PC-9 (cell line): Measurements from ENCODE around the gene B3GNT2. TPM values are rescaled to one million over a fixed set of nuclear protein-coding genes. Genes with fewer than 3 reads are reported as not detected.

ENCODE experiments used
- BruUV-seq: library from RNA; stranded (reverse); fragments of 400-500 nt; replicated peaks from 2 replicates; lab custom pipeline; 2021; lab: Mats Ljungman, UMichigan
- CTCF ChIA-PET: fragments of 300-600 bp; sonication (Branson Sonifier 250); formaldehyde crosslinking; loops from one replicate; lab custom pipeline; 2022; ENCODE audit warnings: antibody characterized with exemption; lab: Charles Lee
- POLR2A ChIA-PET: fragments of 300-600 bp; sonication (Branson Sonifier 250); formaldehyde crosslinking; loops from one replicate; lab custom pipeline; 2022; ENCODE audit warnings: antibody characterized with exemption; ENCODE audit not compliant: unreplicated experiment; lab: Charles Lee
- DNase-seq, 2 experiments: peaks; one replicate each; pipeline versions ENCODE4 v3.0.0 to v3.0.0-alpha.2; 2015 to 2022; ENCODE audit warnings: mixed read lengths in 1 of 2
- H2AFZ ChIP-seq: fragments of 200-600 bp; sonication (generic); 2 replicates; pipeline ENCODE4 v1.8.1; 2017; ENCODE audit warnings: antibody characterized with exemption
- H3F3A ChIP-seq: fragments of 200-600 bp; sonication (generic); 2 replicates; pipeline ENCODE4 v1.8.1; 2017; ENCODE audit warnings: antibody characterized with exemption, mild to moderate bottlenecking, low read depth; ENCODE audit not compliant: insufficient read depth
- H3K27ac ChIP-seq: fragments of 200-600 bp; sonication (generic); 2 replicates; pipeline ENCODE4 v1.6.1; 2016; ENCODE audit warnings: mixed run types
- H3K27me3 ChIP-seq: fragments of 200-600 bp; sonication (generic); 2 replicates; pipeline ENCODE4 v1.6.1; 2016; ENCODE audit warnings: low read depth, mixed run types; ENCODE audit not compliant: insufficient read depth
- H3K36me3 ChIP-seq: fragments of 200-600 bp; sonication (generic); 2 replicates; pipeline ENCODE4 v1.6.1; 2016; ENCODE audit warnings: low read depth, mixed run types
- H3K4me1 ChIP-seq: fragments of 200-600 bp; sonication (generic); replicated peaks from 2 replicates; pipeline ENCODE4 v1.6.1; 2016; ENCODE audit warnings: mixed run types; ENCODE audit not compliant: insufficient read depth
- H3K4me2 ChIP-seq: fragments of 200-600 bp; sonication (generic); 2 replicates; pipeline ENCODE4 v1.6.1; 2017; ENCODE audit warnings: mixed run types
- H3K4me3 ChIP-seq: fragments of 200-600 bp; sonication (generic); 2 replicates; pipeline ENCODE4 v1.6.1; 2016; ENCODE audit warnings: mixed run types
- H3K79me2 ChIP-seq: fragments of 200-600 bp; sonication (generic); 2 replicates; pipeline ENCODE4 v1.6.1; 2017; ENCODE audit warnings: low read depth, mixed run types
- H3K9me2 ChIP-seq: fragments of 200-600 bp; sonication (generic); 2 replicates; pipeline ENCODE4 v1.8.1; 2017; ENCODE audit warnings: mild to moderate bottlenecking; ENCODE audit not compliant: insufficient read depth
- H3K9me3 ChIP-seq: fragments of 200-600 bp; sonication (generic); 2 replicates; pipeline ENCODE4 v1.8.1; 2016; ENCODE audit warnings: low read depth; ENCODE audit not compliant: insufficient read depth
- H4K20me1 ChIP-seq: fragments of 200-600 bp; sonication (generic); 2 replicates; pipeline ENCODE4 v1.8.1; 2017; ENCODE audit not compliant: insufficient read depth
- CTCF ChIP-seq: fragments of 200-600 bp; sonication (generic); conservative IDR thresholded peaks from 2 replicates; pipeline ENCODE4 v1.6.1; 2017; ENCODE audit warnings: mixed run types, antibody characterized with exemption, mild to moderate bottlenecking, moderate library complexity
- EZH2 ChIP-seq: fragments of 200-600 bp; sonication (generic); IDR thresholded peaks from 2 replicates; pipeline ENCODE4 v1.8.0; 2017; ENCODE audit warnings: antibody characterized with exemption, low read depth
- intact Hi-C: fragments of 100-400 bp; cut with micrococcal nuclease; formaldehyde crosslinking; loops from one replicate; pipeline ENCODE4 v1.10.0; 2022; ENCODE audit not compliant: unreplicated experiment
- total RNA-seq: library from RNA; stranded (reverse); gene quantifications from 2 replicates; pipeline ENCODE4 v1.2.3, GENCODE V29; 2021

The B3GNT2 gene
- total RNA-seq, 1 experiment from 2014 or later: 30.8 TPM

DNA sequence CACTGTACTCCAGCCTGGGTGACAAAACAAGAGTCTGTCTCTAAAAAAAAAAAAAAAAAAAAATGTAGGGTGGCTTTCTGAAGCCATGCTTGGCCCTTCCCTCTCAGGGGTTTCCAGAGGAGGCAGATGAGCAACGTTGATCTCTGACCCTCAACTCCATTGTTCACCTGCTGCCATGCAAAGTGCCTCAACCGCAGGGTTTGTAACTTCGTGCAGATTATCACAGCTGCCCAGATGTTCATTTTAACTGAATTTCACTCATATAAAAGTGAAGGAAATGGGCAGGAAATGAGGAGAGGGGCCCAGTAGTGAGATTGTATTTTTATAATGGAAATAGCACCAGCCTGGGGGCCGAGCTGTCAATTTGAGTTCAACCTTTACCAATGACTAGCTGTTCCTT, 14.9 kb upstream of the B3GNT2 start:
- Histone ChIP-seq H3K9me2 (no peaks in the 10 kb centered on the region), H3K79me2 (no peaks in the 10 kb centered on the region), H3K27me3 (no peaks in the 10 kb centered on the region), H3K4me3 (no peak overlapping the region), H3K36me3 (no peaks in the 10 kb centered on the region), H2AFZ (no peak overlapping the region), H3F3A (no peaks in the 10 kb centered on the region), H3K27ac (no peak overlapping the region), H3K4me2 (no peak overlapping the region), H3K9me3 (no peaks in the 10 kb centered on the region), H3K4me1 (no peaks in the 10 kb centered on the region), H4K20me1 (no peaks in the 10 kb centered on the region)
- CTCF ChIA-PET: no interaction called here
- no TSS peak for BruUV-seq
- POLR2A ChIA-PET: no interaction called here
- intact Hi-C loops: no loop called here
- TF ChIP-seq EZH2 (no peak), CTCF (no peak)
- no peak for DNase-seq

DNA sequence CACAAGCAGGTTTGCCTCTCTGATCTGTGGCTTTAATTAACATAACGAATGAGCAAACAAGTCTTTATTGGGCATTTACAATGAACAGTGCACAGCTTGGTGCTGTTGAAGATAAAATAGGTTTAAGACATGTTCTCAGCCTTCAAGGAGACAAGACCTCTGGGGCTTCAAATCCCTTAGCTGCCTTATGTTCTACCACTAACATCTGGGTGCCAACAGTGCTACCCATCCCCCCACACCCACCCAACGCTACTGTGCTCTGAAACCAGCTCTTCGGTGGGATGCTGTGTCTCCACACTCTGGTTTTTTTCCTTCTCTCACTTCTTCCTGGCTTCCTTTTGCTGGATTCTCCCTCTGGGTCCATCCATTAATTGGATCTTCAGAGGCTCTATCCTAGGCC, 14.1 kb upstream of the B3GNT2 start:
- no peaks in the 10 kb centered on the region for H3K79me2 ChIP-seq
- H3K9me3 ChIP-seq: no peaks in the 10 kb centered on the region
- TF ChIP-seq EZH2: no peak
- no peak for TF ChIP-seq CTCF
- no peaks in the 10 kb centered on the region for H3F3A ChIP-seq
- H3K4me3 ChIP-seq: no peak overlapping the region
- no peaks in the 10 kb centered on the region for H3K27me3 ChIP-seq
- intact Hi-C loops: no loop called here
- no peak overlapping the region for H3K27ac ChIP-seq
- ChIA-PET POLR2A (no interaction called here), CTCF (no interaction called here)
- no peaks in the 10 kb centered on the region for H4K20me1 ChIP-seq
- H3K36me3 ChIP-seq: no peaks in the 10 kb centered on the region
- DNase-seq: no peak
- no peaks in the 10 kb centered on the region for H3K4me1 ChIP-seq
- BruUV-seq: no TSS peak
- no peak overlapping the region for H2AFZ ChIP-seq
- H3K9me2 ChIP-seq: no peaks in the 10 kb centered on the region
- H3K4me2 ChIP-seq: no peak overlapping the region

DNA sequence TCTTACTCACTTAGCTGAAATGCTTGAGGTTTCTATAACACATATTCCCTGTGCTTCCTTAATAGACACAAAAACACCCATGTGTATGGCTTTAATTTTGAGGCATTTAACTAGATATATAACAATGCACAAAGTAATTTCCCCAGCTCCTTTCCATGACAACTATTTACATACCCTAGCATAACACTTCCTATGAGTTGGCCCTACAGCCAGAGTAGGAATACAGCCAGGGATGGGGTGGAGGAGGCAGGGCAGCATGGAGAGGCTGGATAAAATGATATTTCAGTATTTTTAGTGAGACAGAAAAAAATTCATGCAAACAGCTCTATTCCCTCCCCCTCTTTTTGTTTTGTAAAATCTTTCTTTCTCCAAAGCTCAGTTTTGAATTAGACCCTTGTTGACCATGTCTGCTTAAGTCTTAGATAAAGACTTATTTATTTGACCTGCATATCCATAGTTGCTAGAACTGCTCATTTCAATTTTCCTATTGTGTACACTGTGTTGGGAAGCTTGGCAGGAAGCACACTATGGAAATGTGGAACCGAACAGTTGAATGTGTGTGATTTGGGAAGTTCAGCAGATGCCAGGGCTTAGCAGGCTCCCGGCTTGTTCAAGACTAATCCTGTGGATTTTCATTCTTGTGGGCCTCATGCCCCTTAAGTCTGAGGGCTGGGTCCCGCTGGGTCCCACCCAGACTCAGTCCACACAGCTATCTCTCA, 11.2 kb upstream of the B3GNT2 start:
- CTCF ChIA-PET: no interaction called here
- Histone ChIP-seq H2AFZ (no peak overlapping the region), H3K4me3 (no peak overlapping the region), H3K9me3 (no peaks in the 10 kb centered on the region), H3K4me2 (no peak overlapping the region), H3K27me3 (no peaks in the 10 kb centered on the region), H3K4me1 (no peaks in the 10 kb centered on the region), H3K27ac (no peak overlapping the region), H3K9me2 (no peaks in the 10 kb centered on the region), H3K79me2 (no peaks in the 10 kb centered on the region), H3F3A (no peaks in the 10 kb centered on the region), H3K36me3 (no peaks in the 10 kb centered on the region), H4K20me1 (no peaks in the 10 kb centered on the region)
- intact Hi-C loops: no loop called here
- BruUV-seq: no TSS peak
- no peak for DNase-seq
- POLR2A ChIA-PET: interaction anchor here (0.6 kb wide), 1 partner anchor 300 kb away, joined by 7 read pairs; no protein-coding TSS in a partner anchor
- TF ChIP-seq CTCF (no peak), EZH2 (no peak)
